ENCODE measurements around the gene ACTR1A. TPM values are rescaled to one million over a fixed set of nuclear protein-coding genes. Genes with fewer than 3 reads are reported as not detected.
A peak's percentile ranks its signal among the peaks of the same experiment; 100 is the strongest.

ACTR1A gene
- total RNA-seq, 1 donor from 2014 or later, result 139 TPM

- no peak overlapping the region for H3K27ac Mint-ChIP-seq (ENCODE audit: unreplicated experiment)
- DNase-seq (ENCODE audit: low read depth, low spot score), result no peak
- peaks cover 11% of the 10 kb centered on the region for H3K36me3 Mint-ChIP-seq (ENCODE audit: low read depth)
- TF ChIP-seq, protein P1, sequence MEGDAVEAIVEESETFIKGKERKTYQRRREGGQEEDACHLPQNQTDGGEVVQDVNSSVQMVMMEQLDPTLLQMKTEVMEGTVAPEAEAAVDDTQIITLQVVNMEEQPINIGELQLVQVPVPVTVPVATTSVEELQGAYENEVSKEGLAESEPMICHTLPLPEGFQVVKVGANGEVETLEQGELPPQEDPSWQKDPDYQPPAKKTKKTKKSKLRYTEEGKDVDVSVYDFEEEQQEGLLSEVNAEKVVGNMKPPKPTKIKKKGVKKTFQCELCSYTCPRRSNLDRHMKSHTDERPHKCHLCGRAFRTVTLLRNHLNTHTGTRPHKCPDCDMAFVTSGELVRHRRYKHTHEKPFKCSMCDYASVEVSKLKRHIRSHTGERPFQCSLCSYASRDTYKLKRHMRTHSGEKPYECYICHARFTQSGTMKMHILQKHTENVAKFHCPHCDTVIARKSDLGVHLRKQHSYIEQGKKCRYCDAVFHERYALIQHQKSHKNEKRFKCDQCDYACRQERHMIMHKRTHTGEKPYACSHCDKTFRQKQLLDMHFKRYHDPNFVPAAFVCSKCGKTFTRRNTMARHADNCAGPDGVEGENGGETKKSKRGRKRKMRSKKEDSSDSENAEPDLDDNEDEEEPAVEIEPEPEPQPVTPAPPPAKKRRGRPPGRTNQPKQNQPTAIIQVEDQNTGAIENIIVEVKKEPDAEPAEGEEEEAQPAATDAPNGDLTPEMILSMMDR (conservative IDR thresholded peaks at IDR 0.05), result no peak
- no peak overlapping the region for H3K4me3 Mint-ChIP-seq
- peaks cover 7% of the 10 kb centered on the region for H3K4me1 Mint-ChIP-seq
- no peaks in the 10 kb centered on the region for H3K27me3 Mint-ChIP-seq (ENCODE audit: low read depth)
- H3K9me3 Mint-ChIP-seq, result no peaks in the 10 kb centered on the region
Observed at GRCh38 chr10:102523250-102524029, 20.9 kb upstream of the ACTR1A start.

DNA sequence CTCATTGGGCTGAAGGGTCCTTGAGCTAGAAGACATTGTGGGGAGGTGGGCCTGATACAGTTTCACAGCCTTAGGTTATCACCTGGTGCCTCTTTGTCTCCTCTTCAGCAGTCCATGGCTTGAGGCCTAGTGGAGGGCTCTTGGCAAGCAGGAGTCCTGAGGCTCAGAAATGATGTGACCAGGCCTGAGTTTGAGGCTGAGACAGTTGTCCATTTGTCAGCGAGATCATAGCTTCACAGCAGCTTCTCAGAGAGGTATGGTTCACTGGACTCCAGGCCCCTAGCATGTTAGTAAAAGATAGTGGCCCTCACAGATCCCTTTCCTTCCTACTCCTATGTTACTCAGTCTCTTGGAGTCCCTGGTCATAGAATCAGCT lies 20.4 kb upstream of the ACTR1A start:
- Mint-ChIP-seq H3K36me3 (ENCODE audit: low read depth) (peaks cover 11% of the 10 kb centered on the region), H3K9me3 (no peaks in the 10 kb centered on the region), H3K27me3 (ENCODE audit: low read depth) (no peaks in the 10 kb centered on the region), H3K4me1 (peaks cover 7% of the 10 kb centered on the region), H3K27ac (ENCODE audit: unreplicated experiment) (peak overlapping the region; percentile 72), H3K4me3 (no peak overlapping the region)
- DNase-seq (ENCODE audit: low read depth, low spot score), result no peak
- TF ChIP-seq, protein P1 (conservative IDR thresholded peaks at IDR 0.05), result no peak

- H3K9me3 Mint-ChIP-seq, result no peaks in the 10 kb centered on the region
Observed at GRCh38 chr10:102519246-102519825, 16.8 kb upstream of the ACTR1A start.

GRCh38 chr10:102517553-102517952 lies 15.0 kb upstream of the ACTR1A start:
- Mint-ChIP-seq H3K9me3 (no peaks in the 10 kb centered on the region), H3K36me3 (ENCODE audit: low read depth) (peaks cover 11% of the 10 kb centered on the region), H3K4me3 (no peak overlapping the region), H3K27me3 (ENCODE audit: low read depth) (no peaks in the 10 kb centered on the region), H3K27ac (ENCODE audit: unreplicated experiment) (no peak overlapping the region), H3K4me1 (no peaks in the 10 kb centered on the region)
- TF ChIP-seq, protein P1 (conservative IDR thresholded peaks at IDR 0.05), result no peak
- DNase-seq (ENCODE audit: low read depth, low spot score), result no peak

More at GRCh38 chr10:102519246-102519825, 16.8 kb upstream of the ACTR1A start:
- H3K36me3 Mint-ChIP-seq (ENCODE audit: low read depth), result peaks cover 13% of the 10 kb centered on the region
- TF ChIP-seq, protein P1 (conservative IDR thresholded peaks at IDR 0.05), result no peak
- no peak overlapping the region for H3K4me3 Mint-ChIP-seq
- no peaks in the 10 kb centered on the region for H3K27me3 Mint-ChIP-seq (ENCODE audit: low read depth)
- DNase-seq (ENCODE audit: low read depth, low spot score), result no peak
- peaks cover 7% of the 10 kb centered on the region for H3K4me1 Mint-ChIP-seq
- H3K27ac Mint-ChIP-seq (ENCODE audit: unreplicated experiment), result no peak overlapping the region

DNA sequence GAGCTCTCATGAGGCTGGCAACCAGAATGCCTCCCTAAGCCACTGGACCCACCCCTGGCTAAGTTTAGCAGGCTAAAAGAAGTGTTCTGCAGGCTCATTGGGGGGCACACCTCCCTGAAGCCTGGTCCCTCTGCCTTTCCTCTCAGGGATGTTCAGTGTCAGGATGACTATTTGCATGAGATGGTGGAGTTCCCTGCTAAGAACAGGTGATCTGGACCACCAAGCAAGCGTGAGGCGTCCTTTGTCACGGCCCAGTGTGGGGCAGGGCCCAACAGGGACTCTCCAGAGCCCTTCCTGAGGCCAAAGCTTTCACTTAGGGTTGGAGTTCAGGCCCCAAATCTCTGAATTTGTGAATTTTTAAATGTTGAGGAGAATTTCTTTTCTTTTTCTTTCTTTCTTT lies 13.2 kb upstream of the ACTR1A start:
- Mint-ChIP-seq H3K36me3 (ENCODE audit: low read depth) (peaks cover 11% of the 10 kb centered on the region), H3K27ac (ENCODE audit: unreplicated experiment) (no peak overlapping the region), H3K27me3 (ENCODE audit: low read depth) (no peaks in the 10 kb centered on the region), H3K4me1 (no peaks in the 10 kb centered on the region), H3K4me3 (no peak overlapping the region), H3K9me3 (no peaks in the 10 kb centered on the region)
- DNase-seq (ENCODE audit: low read depth, low spot score), result no peak
- TF ChIP-seq, protein P1 (conservative IDR thresholded peaks at IDR 0.05), result no peak

Data from neural crest cell (in vitro differentiated cells).